HFFc6 (cell line): ENCODE measurements around the gene CALCOCO2. TPM values are rescaled to one million over a fixed set of nuclear protein-coding genes. Genes with fewer than 3 reads are reported as not detected.

Experiments used
- DNase-seq: peaks from one replicate; pipeline ENCODE4 v3.0.0-alpha.2; 2018
- H3K27ac Mint-ChIP-seq: 2 replicates; pipeline ENCODE4 v1.8.0; 2020; ENCODE audit warnings: mild to moderate bottlenecking, mixed read lengths
- H3K27me3 Mint-ChIP-seq: 2 replicates; pipeline ENCODE4 v1.8.0; 2021; ENCODE audit warnings: mild to moderate bottlenecking, moderate library complexity, mixed read lengths; ENCODE audit not compliant: insufficient read depth
- H3K36me3 Mint-ChIP-seq: 2 replicates; pipeline ENCODE4 v1.8.0; 2021; ENCODE audit warnings: low read depth, mixed read lengths
- H3K4me1 Mint-ChIP-seq: 2 replicates; pipeline ENCODE4 v1.8.0; 2020; ENCODE audit warnings: low read depth, mixed read lengths
- H3K4me3 Mint-ChIP-seq: 2 replicates; pipeline ENCODE4 v1.8.0; 2020; ENCODE audit warnings: mild to moderate bottlenecking, moderate library complexity, mixed read lengths
- H3K9me3 Mint-ChIP-seq: 2 replicates; pipeline ENCODE4 v1.8.0; 2020; ENCODE audit warnings: mild to moderate bottlenecking, mixed read lengths
- long read RNA-seq: library from polyadenylated mRNA; unstranded; transcript quantifications from one replicate; pipeline ENCODE4 v2.0.0, GENCODE V29; 2019
- total RNA-seq, 6 experiments: library from RNA; stranded (reverse); fragmentation: NEBNext Ultra II Directional; extraction: Animal tissue kit (Norgen Biotek cat#: 25700); gene quantifications; 2 replicates in 1 of 6; 3 replicates in 5 of 6; pipeline ENCODE4 v1.2.3, GENCODE V29; 2021
- TF ChIP-seq, protein P1 (sequence below): fragments of 200-600 bp; sonication (generic); IDR thresholded peaks from 2 replicates; pipeline ENCODE4 v1.5.0; 2021; ENCODE audit warnings: antibody characterized with exemption, mild to moderate bottlenecking

The CALCOCO2 gene, protein sequence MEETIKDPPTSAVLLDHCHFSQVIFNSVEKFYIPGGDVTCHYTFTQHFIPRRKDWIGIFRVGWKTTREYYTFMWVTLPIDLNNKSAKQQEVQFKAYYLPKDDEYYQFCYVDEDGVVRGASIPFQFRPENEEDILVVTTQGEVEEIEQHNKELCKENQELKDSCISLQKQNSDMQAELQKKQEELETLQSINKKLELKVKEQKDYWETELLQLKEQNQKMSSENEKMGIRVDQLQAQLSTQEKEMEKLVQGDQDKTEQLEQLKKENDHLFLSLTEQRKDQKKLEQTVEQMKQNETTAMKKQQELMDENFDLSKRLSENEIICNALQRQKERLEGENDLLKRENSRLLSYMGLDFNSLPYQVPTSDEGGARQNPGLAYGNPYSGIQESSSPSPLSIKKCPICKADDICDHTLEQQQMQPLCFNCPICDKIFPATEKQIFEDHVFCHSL
- total RNA-seq: 10 to 100 TPM; 71.5 to 91.1 (median 84.5) TPM
- long read RNA-seq, transcript CALCOCO2-201 (13 exons, 3,682 nt): major isoform, 55 of 73 reads
- long read RNA-seq, partial matches to known transcripts: 11 of 73 reads
- long read RNA-seq, other reads (novel, unspliced or antisense): 6 of 73 reads

DNA sequence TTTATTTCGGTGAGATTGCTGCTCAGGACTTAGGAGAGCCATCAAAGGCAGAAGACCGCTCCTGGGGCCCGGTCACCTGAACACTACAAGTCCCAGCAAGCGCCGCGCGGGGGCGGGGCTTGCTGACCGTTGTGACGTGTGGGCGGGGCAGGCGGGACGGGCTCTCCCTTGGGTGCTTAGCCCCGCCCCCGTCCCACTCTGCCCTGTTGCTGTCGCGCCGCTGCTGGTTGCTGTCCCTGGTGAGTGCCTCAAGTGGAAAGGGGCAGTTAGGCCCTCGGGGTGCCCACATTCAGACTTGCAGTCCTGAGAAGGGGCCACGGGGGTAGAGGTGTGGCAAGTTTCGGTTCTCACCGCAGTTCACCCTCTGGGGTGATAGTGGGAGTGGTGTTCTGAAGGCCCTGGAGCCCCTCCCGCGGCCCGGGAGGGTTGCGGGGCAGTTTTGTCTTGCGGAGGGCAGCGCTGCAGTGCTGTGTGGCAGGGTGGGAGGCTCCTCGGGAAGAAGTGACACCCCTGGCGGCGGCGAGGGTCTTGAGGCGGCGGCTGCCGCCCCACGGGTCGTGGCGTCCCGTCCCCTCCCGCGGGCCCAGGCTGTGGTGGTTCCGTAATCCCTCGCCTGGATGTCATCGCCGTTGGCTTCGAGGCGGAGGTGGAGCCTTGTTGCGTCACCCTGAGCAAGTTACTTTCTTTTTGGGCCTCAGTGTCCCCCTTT, at the start of gene CALCOCO2:
Gene CALCOCO2 (plus strand): TSS at position 196 of the 709 bp plus-strand sequence. CDS start 10,673 bp downstream, outside the sequence.
- no peaks in the 10 kb centered on the region for H3K9me3 Mint-ChIP-seq

DNA sequence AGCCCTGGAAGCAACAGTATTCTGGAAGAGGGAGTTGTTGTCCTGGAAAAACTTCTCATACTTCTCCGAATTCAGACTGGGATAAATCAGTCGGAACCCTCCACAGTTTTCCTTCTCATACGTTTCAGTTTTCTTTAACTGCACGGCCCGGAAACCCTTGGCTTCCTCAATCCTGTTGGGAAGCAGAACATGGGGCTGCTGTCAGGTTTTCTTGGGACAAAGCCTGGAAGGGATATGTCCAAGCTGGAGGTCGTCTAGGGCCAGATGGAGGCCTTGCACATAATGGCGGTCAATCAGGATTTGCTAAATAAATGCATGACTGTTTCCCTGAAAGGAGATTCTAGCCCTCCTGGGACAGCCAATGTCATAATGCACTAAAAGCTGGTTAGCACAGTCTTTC, 43.0 kb upstream of the CALCOCO2 start:
- H3K4me3 Mint-ChIP-seq: no peak overlapping the region
- TF ChIP-seq, protein P1, sequence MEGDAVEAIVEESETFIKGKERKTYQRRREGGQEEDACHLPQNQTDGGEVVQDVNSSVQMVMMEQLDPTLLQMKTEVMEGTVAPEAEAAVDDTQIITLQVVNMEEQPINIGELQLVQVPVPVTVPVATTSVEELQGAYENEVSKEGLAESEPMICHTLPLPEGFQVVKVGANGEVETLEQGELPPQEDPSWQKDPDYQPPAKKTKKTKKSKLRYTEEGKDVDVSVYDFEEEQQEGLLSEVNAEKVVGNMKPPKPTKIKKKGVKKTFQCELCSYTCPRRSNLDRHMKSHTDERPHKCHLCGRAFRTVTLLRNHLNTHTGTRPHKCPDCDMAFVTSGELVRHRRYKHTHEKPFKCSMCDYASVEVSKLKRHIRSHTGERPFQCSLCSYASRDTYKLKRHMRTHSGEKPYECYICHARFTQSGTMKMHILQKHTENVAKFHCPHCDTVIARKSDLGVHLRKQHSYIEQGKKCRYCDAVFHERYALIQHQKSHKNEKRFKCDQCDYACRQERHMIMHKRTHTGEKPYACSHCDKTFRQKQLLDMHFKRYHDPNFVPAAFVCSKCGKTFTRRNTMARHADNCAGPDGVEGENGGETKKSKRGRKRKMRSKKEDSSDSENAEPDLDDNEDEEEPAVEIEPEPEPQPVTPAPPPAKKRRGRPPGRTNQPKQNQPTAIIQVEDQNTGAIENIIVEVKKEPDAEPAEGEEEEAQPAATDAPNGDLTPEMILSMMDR: no peak
- H3K36me3 Mint-ChIP-seq: no peaks in the 10 kb centered on the region
- no peaks in the 10 kb centered on the region for H3K9me3 Mint-ChIP-seq
- peaks cover 16% of the 10 kb centered on the region for H3K4me1 Mint-ChIP-seq
- peaks cover 45% of the 10 kb centered on the region for H3K27me3 Mint-ChIP-seq
- no peak for DNase-seq
- no peak overlapping the region for H3K27ac Mint-ChIP-seq

More for the DNA sequence above, at the start of gene CALCOCO2:
- H3K27me3 Mint-ChIP-seq: peaks cover 2% of the 10 kb centered on the region
- TF ChIP-seq, protein P1: no peak
- peak; percentile 78 for DNase-seq
- H3K4me1 Mint-ChIP-seq: peaks cover 15% of the 10 kb centered on the region
- peak within 1 kb of the TSS; percentile 100 for H3K4me3 Mint-ChIP-seq
- no peaks in the 10 kb centered on the region for H3K36me3 Mint-ChIP-seq
- peak within 1 kb of the TSS; percentile 98 for H3K27ac Mint-ChIP-seq

DNA sequence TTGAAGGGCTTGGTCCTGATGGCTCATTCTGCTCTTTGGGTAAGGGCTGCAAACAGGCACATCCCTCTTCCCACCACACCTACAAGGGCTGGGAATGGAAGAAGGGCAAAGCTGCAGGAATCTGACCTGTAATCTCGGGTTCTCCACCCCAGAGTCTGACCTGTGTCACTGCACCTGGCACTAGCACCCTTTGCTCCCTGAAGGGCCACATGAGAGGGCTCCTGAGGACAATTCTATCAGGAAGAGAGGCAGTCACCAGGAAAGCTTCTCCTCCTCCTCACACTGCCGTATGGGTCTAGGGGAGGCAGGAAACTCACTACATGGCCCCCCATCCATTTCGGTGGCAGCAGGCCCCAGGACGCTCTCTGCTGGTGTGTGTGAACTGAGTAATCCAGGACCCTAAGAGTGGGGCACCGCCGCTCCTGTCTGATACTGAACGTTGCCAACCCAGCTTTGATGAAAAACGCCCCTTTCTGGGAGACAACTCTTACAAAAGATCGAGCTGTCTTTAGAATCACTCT, 40.2 kb upstream of the CALCOCO2 start:
- H3K27me3 Mint-ChIP-seq: peaks cover 43% of the 10 kb centered on the region
- TF ChIP-seq, protein P1: no peak
- no peak overlapping the region for H3K27ac Mint-ChIP-seq
- H3K4me3 Mint-ChIP-seq: no peak overlapping the region
- no peak for DNase-seq
- H3K9me3 Mint-ChIP-seq: no peaks in the 10 kb centered on the region
- no peaks in the 10 kb centered on the region for H3K36me3 Mint-ChIP-seq
- peaks cover 29% of the 10 kb centered on the region for H3K4me1 Mint-ChIP-seq

DNA sequence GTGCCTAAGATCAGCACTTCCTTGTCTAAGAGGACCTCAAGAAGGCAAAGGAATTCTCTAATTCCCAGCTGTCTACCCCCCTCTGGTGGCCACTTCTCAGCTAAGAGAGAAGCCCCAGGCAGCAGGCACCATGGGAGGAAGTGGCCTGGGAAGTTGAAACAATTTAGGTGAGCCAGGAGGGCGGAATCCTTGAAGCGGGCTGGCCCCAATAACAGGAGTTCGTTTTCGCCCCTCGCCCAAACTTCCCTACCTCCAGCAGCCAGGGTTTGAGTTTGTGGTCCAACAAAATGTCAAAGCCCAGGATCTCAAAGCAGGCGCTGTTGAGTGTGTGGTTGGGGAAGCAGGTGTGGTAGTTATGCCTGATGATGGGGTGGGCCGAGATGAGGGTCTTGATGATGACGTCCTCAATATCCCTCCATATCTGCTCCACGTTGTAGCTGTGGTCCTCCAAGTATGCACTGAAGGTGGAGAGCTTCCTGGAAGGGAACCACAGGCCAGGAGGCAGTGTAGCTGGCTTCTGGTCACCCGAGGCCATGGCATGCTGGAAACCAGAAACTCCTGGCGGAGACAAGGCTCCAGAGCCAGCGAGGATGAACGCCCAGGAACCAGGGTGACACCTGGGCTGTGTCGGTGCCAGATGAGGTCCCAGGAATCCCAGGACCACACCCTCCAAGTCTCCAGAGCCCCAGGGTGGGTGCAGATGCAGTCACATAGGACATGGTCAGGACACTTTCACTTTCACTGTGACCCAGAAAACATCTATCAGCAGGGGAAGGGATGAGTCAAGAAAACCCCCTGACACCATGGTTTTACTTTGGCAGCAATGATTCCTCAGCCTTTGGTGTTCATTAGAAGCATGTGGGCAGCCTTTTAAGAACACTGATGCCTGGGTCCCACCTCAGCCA, 39.5 kb upstream of the CALCOCO2 start:
- peaks cover 36% of the 10 kb centered on the region for H3K27me3 Mint-ChIP-seq
- H3K4me3 Mint-ChIP-seq: peak overlapping the region; percentile 45; the same call in 1 of the 2 replicates
- peak; percentile 76 for DNase-seq
- H3K27ac Mint-ChIP-seq: no peak overlapping the region
- peaks cover 35% of the 10 kb centered on the region for H3K4me1 Mint-ChIP-seq
- H3K36me3 Mint-ChIP-seq: no peaks in the 10 kb centered on the region
- no peaks in the 10 kb centered on the region for H3K9me3 Mint-ChIP-seq
- TF ChIP-seq, protein P1: peak; percentile 89
